LNCaP clone FGC (cell line): ENCODE measurements around the gene CBR3.

Experiments used
- DNase-seq: peaks from one replicate; pipeline ENCODE4 v3.0.0-alpha.2; 2011; ENCODE audit warnings: low read depth
- H3K4me3 ChIP-seq: 2 replicates; pipeline ENCODE4 v1.5.1; 2011; ENCODE audit warnings: mild to moderate bottlenecking, low read depth, low read length, control low read depth
- CTCF ChIP-seq: IDR thresholded peaks from 2 replicates; pipeline ENCODE4 v1.5.1; 2012; ENCODE audit warnings: mild to moderate bottlenecking; ENCODE audit not compliant: control insufficient read depth, insufficient read depth; ENCODE audit errors: extremely low read depth

Gene CBR3

GRCh38 chr21:36165356-36165755 lies 30.5 kb downstream of the CBR3 start:
- TF ChIP-seq CTCF = no peak
- H3K4me3 ChIP-seq = no peak overlapping the region
- no peak for DNase-seq

- no peak overlapping the region for H3K4me3 ChIP-seq
- TF ChIP-seq CTCF = no peak
- DNase-seq = no peak
These were observed 31.8 kb downstream of the CBR3 start for GRCh38 chr21:36166705-36167104.

GRCh38 chr21:36167541-36167940 lies 32.7 kb downstream of the CBR3 start:
- H3K4me3 ChIP-seq = no peak overlapping the region
- DNase-seq = no peak
- TF ChIP-seq CTCF = no peak

GRCh38 chr21:36169470-36170128 lies 34.7 kb downstream of the CBR3 start:
- H3K4me3 ChIP-seq = no peak overlapping the region
- TF ChIP-seq CTCF = no peak
- no peak for DNase-seq

GRCh38 chr21:36170823-36171222 lies 35.9 kb downstream of the CBR3 start:
- no peak overlapping the region for H3K4me3 ChIP-seq
- no peak for DNase-seq
- TF ChIP-seq CTCF = no peak

- H3K4me3 ChIP-seq = no peak overlapping the region
- TF ChIP-seq CTCF = no peak
- no peak for DNase-seq
These were observed 36.5 kb downstream of the CBR3 start for GRCh38 chr21:36171336-36171735.

GRCh38 chr21:36171741-36172331 lies 37.0 kb downstream of the CBR3 start:
- TF ChIP-seq CTCF = no peak
- DNase-seq = no peak
- H3K4me3 ChIP-seq = no peak overlapping the region
